Measurements from ENCODE around the gene FXYD1. TPM values are rescaled to one million over a fixed set of nuclear protein-coding genes. Genes with fewer than 3 reads are reported as not detected.
A peak's percentile ranks its signal among the peaks of the same experiment; 100 is the strongest.

Gene FXYD1
- total and polyA plus RNA-seq, 8 donors: 7.5 to 193 (median 24.0) TPM; not detected in 1

DNA sequence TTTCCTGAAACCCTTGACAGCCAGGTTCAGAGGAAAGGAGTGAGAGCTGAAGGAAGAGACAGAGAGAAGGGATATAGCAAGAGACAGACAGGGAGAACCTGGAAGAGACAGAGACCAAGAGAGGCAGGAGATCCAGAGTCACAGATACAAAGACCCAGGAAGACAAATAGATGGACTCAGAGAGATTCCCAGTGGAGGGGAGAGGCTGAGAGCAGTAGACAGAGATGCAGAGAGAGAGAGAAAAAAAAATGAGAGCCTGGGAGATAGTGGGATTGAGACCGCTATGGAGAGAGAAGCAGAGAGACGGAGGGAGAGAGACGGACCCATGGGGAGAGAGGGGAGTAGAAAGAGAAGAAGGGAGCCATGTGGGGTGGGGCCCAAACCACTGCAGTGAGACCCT, 5.2 kb downstream of the FXYD1 start:
- Histone ChIP-seq H3K36me3 (no peaks in the 10 kb centered on the region), H3K4me1 (peaks cover 24 to 53% (median 46%) of the 10 kb centered on the region in 4 donors), H3K27ac (peak overlapping the region in 1 of 5 donors; percentile 35), H3K4me3 (no peak overlapping the region), H3K9me3 (no peaks in the 10 kb centered on the region), H3K27me3 (peaks cover 0 to 52% (median 16%) of the 10 kb centered on the region in 3 donors)
- DNase-seq: no peak
- TF ChIP-seq POLR2A (IDR thresholded peaks at IDR 0.05) (no peak), POLR2AphosphoS5 (IDR thresholded peaks at IDR 0.05) (no peak), EP300 (IDR thresholded peaks at IDR 0.05) (no peak)
- TF ChIP-seq, protein P1, sequence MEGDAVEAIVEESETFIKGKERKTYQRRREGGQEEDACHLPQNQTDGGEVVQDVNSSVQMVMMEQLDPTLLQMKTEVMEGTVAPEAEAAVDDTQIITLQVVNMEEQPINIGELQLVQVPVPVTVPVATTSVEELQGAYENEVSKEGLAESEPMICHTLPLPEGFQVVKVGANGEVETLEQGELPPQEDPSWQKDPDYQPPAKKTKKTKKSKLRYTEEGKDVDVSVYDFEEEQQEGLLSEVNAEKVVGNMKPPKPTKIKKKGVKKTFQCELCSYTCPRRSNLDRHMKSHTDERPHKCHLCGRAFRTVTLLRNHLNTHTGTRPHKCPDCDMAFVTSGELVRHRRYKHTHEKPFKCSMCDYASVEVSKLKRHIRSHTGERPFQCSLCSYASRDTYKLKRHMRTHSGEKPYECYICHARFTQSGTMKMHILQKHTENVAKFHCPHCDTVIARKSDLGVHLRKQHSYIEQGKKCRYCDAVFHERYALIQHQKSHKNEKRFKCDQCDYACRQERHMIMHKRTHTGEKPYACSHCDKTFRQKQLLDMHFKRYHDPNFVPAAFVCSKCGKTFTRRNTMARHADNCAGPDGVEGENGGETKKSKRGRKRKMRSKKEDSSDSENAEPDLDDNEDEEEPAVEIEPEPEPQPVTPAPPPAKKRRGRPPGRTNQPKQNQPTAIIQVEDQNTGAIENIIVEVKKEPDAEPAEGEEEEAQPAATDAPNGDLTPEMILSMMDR (IDR thresholded peaks at IDR 0.05): no peak
- 32 to 44% (median 37%) methylated on average over 3 of the region's 3 CpGs for WGBS, 5 donors
- intact Hi-C loops (cut with DNase I; ENCODE audit: low total_unique reads): loop anchor here (10.0 kb wide), 1 partner anchor 121 kb away; the partner anchor contains the start of gene USF2

DNA sequence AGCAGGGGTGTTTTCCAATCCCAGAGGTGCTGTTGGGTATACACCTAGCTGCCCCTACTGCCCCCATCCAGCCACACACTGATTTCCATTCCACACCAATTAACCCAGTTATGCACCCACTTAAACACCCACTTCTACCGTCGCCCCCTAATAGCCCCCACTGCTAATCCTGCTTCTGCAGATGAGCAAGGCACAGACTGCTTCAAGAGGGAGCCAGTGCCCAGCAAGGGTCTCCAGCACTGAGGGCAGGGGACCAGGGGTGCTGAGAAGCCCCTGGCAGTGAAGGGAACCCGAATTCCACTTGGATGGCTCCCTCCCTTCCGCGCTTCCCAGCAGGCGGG, 5.6 kb downstream of the FXYD1 start:
- Histone ChIP-seq H3K27me3 (peaks cover 0 to 52% (median 16%) of the 10 kb centered on the region in 3 donors), H3K4me1 (peaks cover 24 to 52% (median 44%) of the 10 kb centered on the region in 4 donors), H3K4me3 (no peak overlapping the region), H3K9me3 (no peaks in the 10 kb centered on the region), H3K27ac (no peak overlapping the region), H3K36me3 (no peaks in the 10 kb centered on the region)
- DNase-seq: no peak
- TF ChIP-seq EP300 (IDR thresholded peaks at IDR 0.05): no peak
- no peak for TF ChIP-seq POLR2AphosphoS5 (IDR thresholded peaks at IDR 0.05)
- no peak for TF ChIP-seq POLR2A (IDR thresholded peaks at IDR 0.05)
- TF ChIP-seq, protein P1 (IDR thresholded peaks at IDR 0.05): no peak
- intact Hi-C loops (cut with DNase I; ENCODE audit: low total_unique reads): loop anchor here (10.0 kb wide), 1 partner anchor 121 kb away; the partner anchor contains the start of gene USF2
- 13 to 44% (median 26%) methylated on average over 2 to 6 of the region's 6 CpGs for WGBS, 5 donors

DNA sequence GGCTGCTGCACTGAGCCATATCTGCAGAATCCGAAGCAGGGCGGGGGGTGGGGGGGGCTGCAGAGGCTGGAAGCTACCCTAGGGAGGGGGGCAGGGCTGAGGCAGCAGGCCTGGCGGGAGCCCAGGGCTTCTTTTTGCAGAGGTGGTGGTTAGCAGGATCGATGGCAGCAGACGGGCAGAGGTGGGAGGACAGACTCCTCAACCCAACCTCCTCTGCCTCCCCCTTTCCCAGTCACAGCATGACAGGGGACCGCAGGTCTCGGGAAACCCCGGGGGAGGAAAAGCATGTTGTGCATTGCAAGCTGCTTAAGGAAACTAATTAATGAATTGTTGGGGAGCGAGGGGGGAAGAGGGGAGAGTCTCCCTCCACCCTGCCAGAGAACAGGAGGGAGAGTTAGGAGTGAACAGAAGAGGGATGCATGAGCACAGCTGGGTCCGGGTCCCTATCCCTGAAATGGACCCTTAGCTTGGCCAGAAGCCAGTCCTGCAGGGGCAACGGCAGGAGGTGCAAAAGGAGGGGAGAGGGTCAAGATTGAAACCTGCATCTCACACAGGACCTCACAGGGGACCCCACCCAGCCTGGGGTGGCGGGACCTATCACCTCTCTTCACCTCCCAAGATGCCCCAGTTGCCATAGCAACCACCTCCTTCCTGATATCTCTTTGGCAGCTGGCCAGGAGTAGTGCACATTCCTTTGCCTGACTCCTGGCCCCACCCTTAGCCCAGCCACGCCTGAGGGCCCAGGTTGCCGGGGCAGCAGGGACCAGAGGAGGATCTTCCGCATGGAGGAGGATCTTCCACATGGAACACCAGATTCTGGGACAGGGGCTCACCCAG, 6.2 kb downstream of the FXYD1 start:
- no peaks in the 10 kb centered on the region for H3K36me3 ChIP-seq
- WGBS, 5 donors: 10 to 32% (median 16%) methylated on average over 10 to 15 of the region's 15 CpGs
- peak; percentile 76 to 92 for DNase-seq
- no peaks in the 10 kb centered on the region for H3K9me3 ChIP-seq
- peaks cover 24 to 49% (median 39%) of the 10 kb centered on the region in 4 donors for H3K4me1 ChIP-seq
- H3K27ac ChIP-seq: no peak overlapping the region
- H3K27me3 ChIP-seq: peaks cover 0 to 52% (median 16%) of the 10 kb centered on the region in 3 donors
- H3K4me3 ChIP-seq: no peak overlapping the region
- TF ChIP-seq POLR2AphosphoS5 (IDR thresholded peaks at IDR 0.05) (peak in 1 of 3 donors; percentile 39), EP300 (IDR thresholded peaks at IDR 0.05) (no peak)
- intact Hi-C loops (cut with DNase I; ENCODE audit: low total_unique reads): loop anchor here (10.0 kb wide), 1 partner anchor 120 kb away; the partner anchor contains the start of gene USF2

DNA sequence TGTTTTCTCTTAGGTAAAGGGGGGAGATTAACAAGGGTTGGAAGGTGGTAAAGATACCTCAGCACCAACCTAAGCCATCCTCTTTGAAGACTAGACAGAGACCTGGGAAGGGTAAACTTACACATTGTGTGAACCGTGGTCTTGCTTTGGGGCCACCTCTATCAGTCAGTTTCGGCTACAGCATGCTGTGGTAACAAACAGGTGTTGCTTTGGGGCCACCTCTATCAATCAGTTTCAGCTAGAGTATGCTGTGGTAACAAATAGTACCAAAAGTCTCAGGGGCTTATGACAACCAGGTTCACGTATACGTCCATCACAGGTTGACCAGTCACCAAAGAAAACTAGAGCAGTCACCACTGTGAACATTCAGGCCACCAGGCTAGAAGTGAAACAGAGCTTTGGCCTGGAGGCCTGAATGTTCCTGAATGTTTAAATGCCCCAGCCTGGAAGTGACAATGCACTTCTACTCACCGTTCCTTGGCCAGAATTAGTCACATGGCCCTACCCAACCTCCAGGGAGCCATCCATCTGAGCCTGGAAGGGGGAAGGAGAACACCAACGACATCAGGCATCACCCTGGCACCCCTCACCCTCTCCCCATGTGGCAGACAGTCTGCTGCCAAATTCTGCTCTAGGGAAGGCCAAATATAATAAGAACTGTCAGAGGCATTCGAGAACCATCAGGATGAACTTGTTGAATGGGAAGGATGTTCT, 8.3 kb downstream of the FXYD1 start:
- intact Hi-C loops (cut with DNase I; ENCODE audit: low total_unique reads): loop anchor here (10.0 kb wide), 1 partner anchor 118 kb away; the partner anchor contains the start of gene USF2
- Histone ChIP-seq H3K9me3 (no peaks in the 10 kb centered on the region), H3K4me3 (no peak overlapping the region), H3K4me1 (peaks cover 14 to 29% (median 20%) of the 10 kb centered on the region in 4 donors), H3K27ac (no peak overlapping the region), H3K36me3 (no peaks in the 10 kb centered on the region), H3K27me3 (peaks cover 0 to 48% (median 16%) of the 10 kb centered on the region in 3 donors)
- TF ChIP-seq, protein P1 (IDR thresholded peaks at IDR 0.05): no peak
- TF ChIP-seq POLR2A (IDR thresholded peaks at IDR 0.05) (no peak), EP300 (IDR thresholded peaks at IDR 0.05) (no peak), POLR2AphosphoS5 (IDR thresholded peaks at IDR 0.05) (no peak)
- no peak for DNase-seq
- WGBS, 5 donors: 73 to 91% (median 83%) methylated on average over 6 to 7 of the region's 7 CpGs
